GM12878 (cell line): ENCODE measurements around the gene ITLN1.

Source experiments
- USF1 ChIP-seq: IDR thresholded peaks from 2 replicates; pipeline ENCODE4 v1.6.1; 2011; ENCODE audit warnings: borderline replicate concordance, low read depth, mild to moderate bottlenecking, moderate library complexity, mixed read lengths, low read length; ENCODE audit not compliant: insufficient read depth; ENCODE audit errors: extremely low read length
- TF ChIP-seq, protein P1 (sequence below), 3 experiments: IDR thresholded peaks in 2 of 3; conservative IDR thresholded peaks in 1 of 3; 2 replicates each; pipeline ENCODE4 v1.5.1; 2011; ENCODE audit warnings: low read depth in 3 of 3, low read length in 3 of 3, mild to moderate bottlenecking in 3 of 3, control low read depth in 2 of 3, moderate library complexity in 2 of 3, inconsistent platforms in 1 of 3, mixed read lengths in 1 of 3; ENCODE audit not compliant: control insufficient read depth in 2 of 3, insufficient read depth in 1 of 3; ENCODE audit errors: extremely low read depth in 1 of 3

DNA sequence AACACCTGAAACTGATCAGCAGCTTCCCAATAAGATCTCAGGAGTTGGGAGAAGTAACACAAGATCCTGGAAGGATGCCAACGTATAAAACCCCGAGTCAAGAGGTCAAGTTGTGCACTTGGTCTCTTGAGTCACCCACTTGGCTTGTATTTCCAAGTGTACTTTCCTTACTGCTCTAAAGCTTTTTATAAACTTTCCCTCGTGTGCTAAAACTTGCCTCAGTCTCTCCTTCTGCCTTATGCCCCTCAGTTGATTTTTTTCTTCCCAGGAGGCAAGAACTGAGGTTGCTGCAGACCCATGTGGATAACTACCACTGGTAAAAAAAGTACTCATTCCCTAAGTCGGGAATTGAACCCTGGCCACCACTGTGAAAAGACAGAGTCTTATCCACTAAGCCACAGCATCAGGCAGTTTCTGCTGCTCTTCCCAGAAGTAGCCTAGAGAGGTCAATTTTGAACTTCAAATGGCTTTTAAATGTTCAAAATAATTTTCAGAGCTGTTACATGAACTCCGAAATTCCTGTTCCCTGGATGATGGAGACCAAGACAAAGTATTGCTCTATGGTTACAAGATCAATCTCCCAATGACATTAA is 40.8 kb upstream of the ITLN1 start:
- TF ChIP-seq, protein P1, sequence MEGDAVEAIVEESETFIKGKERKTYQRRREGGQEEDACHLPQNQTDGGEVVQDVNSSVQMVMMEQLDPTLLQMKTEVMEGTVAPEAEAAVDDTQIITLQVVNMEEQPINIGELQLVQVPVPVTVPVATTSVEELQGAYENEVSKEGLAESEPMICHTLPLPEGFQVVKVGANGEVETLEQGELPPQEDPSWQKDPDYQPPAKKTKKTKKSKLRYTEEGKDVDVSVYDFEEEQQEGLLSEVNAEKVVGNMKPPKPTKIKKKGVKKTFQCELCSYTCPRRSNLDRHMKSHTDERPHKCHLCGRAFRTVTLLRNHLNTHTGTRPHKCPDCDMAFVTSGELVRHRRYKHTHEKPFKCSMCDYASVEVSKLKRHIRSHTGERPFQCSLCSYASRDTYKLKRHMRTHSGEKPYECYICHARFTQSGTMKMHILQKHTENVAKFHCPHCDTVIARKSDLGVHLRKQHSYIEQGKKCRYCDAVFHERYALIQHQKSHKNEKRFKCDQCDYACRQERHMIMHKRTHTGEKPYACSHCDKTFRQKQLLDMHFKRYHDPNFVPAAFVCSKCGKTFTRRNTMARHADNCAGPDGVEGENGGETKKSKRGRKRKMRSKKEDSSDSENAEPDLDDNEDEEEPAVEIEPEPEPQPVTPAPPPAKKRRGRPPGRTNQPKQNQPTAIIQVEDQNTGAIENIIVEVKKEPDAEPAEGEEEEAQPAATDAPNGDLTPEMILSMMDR (IDR thresholded peaks at IDR 0.05 in 2 of 3, conservative IDR thresholded peaks at IDR 0.05 in 1 of 3; ENCODE audit: control insufficient read depth in 2 of 3, extremely low read depth in 1 of 3, insufficient read depth in 1 of 3, low read depth in 3 of 3, low read length in 3 of 3): no peak
- TF ChIP-seq USF1: no peak
